Activated CD4-positive, alpha-beta T cell treated with anti-CD3 and anti-CD28 coated beads for 24 hours (primary cell): ENCODE results near the gene H1-8.
"Not testable (repeated sequence)": the region's sequence is repeated elsewhere in the genome, so short reads cannot be mapped to it uniquely, and the experiment has no call there.

Experiments used
- DNase-seq, 2 donors: peaks; one replicate each; pipeline ENCODE4 v3.0.0-alpha.2; 2020; ENCODE audit warnings: low read depth in 2 of 2

H1-8 gene

DNA sequence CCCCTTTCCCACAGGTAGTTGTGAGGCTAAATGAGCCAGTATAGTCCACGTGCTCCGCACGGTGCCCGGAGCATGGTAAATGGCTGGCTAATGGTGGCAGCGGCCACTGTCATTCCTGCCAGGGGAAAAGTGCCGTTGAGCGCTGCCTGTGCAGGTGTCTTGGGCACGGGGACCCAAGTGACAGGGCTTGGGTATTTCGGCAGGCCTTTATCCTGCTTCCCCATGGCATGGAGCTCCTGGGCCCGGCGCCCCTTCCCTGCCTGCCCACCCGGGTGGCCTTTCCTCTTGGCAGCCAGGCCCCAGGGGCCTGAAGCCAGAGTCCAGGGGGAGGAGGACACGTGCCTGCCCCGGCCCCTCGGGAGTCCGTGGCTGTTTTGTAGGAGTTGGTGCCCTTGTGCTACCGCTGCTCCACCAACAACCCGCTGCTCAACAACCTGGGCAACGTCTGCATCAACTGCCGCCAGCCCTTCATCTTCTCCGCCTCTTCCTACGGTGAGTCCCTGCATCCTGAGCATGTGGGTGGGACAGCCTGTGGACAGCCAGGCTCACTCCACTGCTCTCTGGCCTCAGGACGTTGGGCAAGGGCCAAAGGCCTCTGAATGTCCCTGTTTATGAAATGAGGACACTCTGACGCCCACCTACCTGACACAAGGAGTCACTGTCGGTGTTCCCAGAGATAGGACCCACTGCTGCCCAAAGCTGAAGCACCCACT lies 27.7 kb upstream of the H1-8 start:
- not testable (repeated sequence) for DNase-seq

DNA sequence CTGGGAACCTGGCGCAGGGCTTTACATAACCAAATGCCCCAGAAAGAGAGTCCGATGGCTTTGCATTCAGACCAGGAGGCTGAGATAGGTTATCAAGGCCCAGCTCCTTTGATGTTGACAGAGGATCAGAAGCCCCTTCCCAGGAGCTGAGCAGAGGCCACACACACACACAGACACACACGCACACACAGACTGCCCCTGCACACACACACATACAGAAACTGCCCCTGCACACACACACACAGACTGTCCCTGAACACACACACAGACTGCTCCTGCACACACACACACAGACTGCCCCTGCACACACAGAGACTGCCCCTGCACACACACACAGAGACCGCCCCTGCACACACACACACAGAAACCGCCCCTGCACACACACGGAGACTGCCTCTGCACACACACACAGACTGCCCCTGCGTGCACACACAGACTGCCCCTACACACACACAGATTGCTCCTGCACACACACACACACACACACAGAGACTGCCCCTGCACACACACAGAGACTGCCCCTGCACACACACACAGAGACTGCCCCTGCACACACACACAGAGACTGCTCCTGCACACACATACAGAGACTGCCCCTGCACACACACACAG lies 27.0 kb upstream of the H1-8 start:
- not testable (repeated sequence) for DNase-seq

DNA sequence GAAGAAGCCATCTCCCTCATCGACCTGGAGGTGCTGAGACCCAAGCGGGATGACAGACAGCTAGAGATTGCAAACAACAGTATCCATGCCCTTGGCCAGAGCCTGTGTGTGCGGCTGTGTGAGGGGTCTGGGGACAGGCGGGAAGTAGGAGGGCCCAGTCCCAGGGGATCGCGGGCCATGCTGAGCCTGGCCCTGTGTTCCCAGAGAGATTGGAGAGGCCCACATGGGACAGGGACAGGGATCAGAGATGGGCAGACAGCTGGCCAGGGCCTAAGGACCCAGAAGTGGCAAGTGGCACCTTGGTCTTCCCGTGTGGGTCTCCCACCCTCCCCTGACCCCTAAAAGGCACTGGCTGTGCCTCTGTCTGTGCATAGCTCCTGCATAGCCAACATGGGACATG lies 25.5 kb upstream of the H1-8 start:
- no peak for DNase-seq

DNA sequence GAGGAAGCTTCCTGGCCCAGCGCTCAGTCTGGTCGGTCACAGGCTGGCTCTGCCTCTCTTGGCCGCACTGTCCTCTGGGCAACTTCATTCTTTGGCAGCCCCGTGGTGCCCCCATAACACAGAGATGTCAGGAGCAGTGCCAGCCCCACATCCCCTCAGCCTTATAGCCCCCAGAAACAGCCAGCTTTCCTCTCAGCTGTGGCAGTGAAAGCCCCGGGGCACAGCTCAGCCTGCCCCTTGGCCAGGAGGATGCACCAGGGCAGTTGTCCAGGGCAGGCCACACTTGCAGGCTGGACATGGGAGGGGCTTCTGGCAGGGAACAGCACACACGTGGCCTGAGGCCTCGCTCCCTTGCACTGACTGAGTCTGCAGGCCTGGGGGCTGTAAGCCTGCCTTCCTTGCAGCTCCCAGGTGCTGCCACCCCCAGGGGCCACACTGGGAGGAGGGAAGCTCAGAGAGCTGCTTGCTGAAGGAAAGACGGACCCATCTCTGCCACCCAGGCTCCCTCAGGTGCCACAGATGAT lies 24.9 kb upstream of the H1-8 start:
- no peak for DNase-seq

DNA sequence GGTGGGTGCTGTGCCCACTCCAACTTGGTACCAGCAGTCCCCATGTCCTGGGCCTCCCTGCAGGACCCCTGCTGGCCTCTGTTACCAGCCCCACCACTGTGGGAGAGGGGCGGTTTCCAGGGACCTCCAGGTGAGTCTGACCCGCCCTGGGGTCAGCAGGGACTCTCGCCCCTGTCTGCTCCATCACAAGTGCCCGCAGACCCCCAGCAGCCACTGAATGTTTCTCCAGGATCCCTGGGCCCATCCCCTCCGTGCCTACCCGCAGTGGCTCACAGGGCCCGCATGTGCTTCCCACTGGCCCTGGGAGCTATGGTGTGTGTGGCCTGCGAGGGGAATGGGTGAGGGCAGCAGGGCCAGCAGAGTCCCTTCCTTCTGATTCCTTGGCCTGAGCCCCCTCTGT lies 24.4 kb upstream of the H1-8 start:
- DNase-seq = no peak

DNA sequence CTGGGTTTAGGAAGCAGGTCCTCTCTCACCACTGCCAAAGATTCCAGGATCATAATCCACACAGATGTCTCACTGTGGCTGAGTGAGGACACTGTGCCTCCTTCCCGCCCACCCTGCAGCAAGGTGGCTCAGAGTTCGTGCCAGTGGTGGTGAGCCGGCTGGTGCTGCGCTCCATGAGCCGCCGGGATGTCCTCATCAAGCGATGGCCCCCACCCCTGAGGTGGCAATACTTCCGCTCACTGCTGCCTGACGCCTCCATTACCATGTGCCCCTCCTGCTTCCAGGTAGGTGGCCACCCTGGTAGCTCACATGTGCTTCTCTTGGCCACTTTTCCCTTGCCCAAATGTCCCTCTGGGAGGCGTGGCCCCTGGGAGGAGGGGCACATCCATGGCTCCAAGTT lies 23.5 kb upstream of the H1-8 start:
- DNase-seq = no peak

DNA sequence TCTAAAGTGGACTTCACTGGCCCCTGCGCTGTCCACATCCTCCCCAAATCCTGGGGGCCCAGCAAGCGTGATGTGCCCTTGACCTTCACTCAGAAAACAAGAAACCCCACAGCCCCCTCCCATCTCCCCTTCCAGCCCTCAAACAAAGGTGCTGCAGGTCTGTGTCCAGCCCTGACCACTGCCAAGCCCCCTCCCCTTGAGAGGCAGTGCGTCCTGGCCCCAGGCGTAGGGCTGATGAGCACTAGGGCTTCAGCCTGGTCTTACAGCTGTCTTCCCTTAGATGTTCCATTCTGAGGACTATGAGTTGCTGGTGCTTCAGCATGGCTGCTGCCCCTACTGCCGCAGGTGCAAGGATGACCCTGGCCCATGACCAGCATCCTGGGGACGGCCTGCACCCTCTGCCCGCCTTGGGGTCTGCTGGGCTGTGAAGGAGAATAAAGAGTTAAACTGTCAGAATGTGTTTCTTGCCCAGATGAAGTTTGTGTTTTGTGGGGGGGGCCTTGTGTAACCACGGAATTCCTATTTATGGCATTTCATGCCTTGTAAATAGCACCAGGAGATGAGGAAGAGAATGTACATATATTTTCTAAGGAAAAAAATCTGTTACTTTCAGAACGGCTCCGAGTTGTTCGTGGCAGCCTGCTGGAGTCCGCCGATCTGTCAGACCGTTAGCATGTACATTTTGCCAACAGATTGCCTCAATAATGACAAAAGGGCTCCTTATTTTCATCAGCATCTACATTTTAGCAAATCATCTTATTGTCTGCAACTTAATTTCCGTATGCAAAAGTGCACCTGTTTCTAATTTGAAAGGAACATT lies 22.9 kb upstream of the H1-8 start:
- DNase-seq = no peak

DNA sequence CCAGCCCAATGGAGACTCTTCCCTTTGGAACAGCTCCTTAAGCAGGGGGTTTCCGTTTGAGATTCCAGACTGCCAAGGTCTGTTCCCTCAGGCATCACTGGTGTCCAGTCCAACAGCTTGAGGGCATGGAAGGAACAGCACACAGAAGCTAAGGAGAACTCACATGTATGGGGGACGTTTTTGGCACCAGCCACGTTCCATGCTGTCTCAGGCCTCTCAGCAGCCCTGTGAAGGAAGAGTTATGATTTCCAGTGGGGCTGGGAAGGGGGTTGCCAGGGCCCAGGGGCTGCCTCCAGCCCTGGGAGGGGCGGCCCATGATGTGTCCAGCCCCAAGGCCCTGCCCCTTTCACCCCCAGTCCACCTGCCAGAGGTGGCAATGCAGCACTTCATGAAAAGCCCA lies 22.0 kb upstream of the H1-8 start:
- no peak for DNase-seq

DNA sequence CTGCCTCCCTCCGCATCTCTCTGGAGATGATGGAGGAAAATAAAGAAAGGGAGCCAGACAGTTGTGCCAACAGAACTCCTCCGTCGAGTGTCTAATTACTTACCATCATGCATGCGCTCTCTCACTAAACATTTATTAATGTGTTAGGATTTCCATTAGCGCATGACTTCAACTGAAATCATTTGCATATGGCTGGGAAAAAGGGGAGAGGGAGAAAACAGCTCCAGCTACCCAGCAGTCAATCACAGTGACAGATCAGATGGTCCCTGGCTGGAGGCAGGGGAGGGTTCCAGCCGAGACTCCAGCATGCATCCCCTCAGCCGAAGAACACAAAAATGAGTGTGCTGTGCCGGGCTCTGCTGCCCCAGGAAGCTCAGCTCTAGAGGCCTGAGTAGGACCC lies 21.4 kb upstream of the H1-8 start:
- no peak for DNase-seq

DNA sequence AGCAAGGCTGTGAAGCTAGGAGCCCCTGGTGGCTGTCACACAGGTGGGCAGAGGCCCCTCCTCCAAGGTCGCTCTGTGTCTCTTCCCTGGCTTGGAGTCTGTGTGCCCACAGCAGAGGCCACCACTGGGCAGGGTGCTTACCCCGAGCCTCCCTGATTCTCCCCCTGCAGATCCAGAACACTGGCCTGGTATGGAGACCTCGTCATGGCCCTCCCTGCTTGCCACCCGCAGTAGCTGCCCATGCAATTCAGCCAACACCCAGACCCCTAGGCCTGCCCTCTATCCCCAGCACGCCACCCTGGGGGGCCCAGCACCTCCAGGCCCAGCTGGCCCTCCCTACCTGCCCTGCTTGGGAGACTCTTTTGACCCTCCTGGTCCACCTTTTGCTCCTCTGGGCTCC lies 20.0 kb upstream of the H1-8 start:
- DNase-seq = no peak

DNA sequence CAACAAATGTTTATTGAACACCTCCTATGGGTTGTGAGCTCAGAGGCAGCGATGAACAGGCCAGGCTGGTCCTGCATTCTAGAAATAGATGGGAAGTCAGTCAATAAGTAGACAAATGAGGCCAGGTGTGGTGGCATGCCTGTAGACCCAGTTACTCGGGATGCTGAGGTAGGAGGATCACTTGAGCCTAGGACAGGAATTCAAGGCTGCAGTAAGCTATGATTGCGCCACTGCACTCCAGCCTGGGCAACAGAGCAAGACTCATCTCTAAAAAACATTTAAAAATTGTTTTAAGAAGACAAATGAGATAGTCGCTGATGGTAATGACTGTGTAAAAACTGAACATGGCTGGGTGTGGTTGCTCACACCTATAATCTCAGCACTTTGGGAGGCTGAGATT lies 18.9 kb upstream of the H1-8 start:
- DNase-seq = no peak

DNA sequence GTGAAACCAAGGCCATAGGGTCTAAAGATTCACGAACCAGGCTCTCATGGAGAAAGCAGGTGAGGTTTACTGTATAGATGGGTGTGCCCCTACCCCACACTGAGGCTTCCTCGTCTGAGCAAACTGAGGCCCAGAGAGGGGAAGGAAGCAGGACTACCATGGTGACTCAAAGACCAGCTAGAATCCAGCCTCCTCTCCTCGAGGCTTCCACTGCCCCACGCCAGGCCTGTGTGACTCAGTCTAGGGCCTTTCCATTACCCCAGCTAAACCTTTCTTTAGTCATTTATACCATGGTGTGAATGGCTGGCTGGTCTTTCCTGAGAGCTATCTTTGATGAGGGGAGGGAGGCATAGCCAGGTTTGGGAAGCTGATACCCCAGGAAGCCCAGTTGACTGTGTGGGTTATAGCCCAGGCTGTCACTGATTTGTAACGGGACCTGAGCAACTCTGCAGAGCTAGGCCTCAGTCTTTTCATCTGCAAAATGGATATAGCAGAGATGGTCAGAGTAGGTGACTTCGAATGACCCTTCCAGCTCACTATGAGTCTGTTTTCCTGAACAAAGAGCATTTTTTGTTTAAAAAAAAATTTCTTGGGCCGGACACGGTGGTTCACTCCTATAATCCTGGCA lies 17.5 kb upstream of the H1-8 start:
- no peak for DNase-seq

DNA sequence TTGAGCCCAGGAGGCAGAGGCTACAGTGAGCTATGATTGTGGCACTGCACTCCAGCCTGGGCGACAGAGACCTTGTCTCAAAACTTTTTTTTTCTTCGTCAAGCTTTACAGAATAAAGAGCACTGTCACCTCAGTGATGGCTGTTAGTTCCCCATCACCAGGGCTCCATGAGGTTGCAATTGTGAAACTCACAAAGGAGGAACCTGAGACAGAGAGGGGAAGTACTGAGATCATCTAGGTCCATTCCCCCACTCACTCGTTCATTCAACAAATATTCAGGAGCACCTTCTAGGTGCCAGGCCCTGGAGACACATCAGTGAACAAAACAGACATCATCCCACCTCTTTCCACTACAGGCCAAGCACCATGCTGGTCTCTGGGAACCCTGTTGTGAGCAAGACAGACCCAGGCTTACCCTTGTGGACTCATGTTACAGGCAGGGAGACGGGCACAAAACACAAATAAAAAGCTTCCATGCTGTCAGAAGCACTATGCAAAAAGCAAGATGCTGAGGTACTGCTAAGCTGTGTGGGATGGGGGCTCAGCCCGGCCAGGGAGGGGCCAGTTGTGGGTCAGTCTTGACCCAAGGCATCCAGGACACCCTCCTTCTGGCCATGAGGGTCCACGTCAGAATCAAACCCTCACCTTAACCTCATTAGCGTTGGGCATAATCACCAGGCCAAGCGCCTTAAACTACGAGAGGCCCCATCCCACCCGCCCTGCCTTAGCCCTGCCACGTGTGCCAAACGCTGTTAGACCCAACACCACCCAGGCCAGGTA lies 16.7 kb upstream of the H1-8 start:
- no peak for DNase-seq

DNA sequence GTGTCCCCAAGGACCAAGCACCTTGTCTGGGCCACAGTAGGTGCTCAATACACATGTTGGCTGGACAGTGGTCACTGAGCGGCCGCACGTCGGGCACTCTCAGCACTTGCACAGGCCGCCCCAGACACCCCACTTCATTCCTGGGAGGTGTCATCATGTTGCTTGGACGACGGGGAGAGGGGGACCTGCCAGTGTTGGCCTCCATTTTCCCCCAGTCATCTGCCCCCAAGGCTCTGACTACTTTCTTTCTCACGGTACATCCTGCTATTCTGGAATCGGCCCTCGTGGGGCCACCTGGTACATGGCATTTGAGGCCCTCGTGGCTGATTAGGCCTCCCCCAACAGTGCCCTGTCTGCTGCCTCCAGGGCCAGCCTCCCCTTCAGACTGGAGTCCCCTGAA lies 15.7 kb upstream of the H1-8 start:
- DNase-seq = no peak

DNA sequence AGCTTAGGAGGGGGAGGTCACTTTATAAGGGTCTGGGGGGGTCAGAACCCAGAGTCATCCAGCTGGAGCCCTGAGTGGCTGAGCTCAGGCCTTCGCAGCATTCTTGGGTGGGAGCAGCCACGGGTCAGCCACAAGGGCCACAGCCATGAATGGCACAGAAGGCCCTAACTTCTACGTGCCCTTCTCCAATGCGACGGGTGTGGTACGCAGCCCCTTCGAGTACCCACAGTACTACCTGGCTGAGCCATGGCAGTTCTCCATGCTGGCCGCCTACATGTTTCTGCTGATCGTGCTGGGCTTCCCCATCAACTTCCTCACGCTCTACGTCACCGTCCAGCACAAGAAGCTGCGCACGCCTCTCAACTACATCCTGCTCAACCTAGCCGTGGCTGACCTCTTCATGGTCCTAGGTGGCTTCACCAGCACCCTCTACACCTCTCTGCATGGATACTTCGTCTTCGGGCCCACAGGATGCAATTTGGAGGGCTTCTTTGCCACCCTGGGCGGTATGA lies 14.3 kb upstream of the H1-8 start, which contains the start of gene RHO:
Gene RHO (plus strand): TSS at position 51 of the 512 bp plus-strand sequence. CDS start 95 bp downstream, at position 146.
- no peak for DNase-seq

DNA sequence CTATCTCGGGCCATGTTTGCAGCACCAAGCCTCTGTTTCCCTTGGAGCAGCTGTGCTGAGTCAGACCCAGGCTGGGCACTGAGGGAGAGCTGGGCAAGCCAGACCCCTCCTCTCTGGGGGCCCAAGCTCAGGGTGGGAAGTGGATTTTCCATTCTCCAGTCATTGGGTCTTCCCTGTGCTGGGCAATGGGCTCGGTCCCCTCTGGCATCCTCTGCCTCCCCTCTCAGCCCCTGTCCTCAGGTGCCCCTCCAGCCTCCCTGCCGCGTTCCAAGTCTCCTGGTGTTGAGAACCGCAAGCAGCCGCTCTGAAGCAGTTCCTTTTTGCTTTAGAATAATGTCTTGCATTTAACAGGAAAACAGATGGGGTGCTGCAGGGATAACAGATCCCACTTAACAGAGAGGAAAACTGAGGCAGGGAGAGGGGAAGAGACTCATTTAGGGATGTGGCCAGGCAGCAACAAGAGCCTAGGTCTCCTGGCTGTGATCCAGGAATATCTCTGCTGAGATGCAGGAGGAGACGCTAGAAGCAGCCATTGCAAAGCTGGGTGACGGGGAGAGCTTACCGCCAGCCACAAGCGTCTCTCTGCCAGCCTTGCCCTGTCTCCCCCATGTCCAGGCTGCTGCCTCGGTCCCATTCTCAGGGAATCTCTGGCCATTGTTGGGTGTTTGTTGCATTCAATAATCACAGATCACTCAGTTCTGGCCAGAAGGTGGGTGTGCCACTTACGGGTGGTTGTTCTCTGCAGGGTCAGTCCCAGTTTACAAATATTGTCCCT lies 13.4 kb upstream of the H1-8 start:
- no peak for DNase-seq

DNA sequence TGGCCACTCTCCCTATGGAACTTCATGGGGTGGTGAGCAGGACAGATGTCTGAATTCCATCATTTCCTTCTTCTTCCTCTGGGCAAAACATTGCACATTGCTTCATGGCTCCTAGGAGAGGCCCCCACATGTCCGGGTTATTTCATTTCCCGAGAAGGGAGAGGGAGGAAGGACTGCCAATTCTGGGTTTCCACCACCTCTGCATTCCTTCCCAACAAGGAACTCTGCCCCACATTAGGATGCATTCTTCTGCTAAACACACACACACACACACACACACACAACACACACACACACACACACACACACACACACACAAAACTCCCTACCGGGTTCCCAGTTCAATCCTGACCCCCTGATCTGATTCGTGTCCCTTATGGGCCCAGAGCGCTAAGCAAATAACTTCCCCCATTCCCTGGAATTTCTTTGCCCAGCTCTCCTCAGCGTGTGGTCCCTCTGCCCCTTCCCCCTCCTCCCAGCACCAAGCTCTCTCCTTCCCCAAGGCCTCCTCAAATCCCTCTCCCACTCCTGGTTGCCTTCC lies 12.7 kb upstream of the H1-8 start:
- DNase-seq = no peak

DNA sequence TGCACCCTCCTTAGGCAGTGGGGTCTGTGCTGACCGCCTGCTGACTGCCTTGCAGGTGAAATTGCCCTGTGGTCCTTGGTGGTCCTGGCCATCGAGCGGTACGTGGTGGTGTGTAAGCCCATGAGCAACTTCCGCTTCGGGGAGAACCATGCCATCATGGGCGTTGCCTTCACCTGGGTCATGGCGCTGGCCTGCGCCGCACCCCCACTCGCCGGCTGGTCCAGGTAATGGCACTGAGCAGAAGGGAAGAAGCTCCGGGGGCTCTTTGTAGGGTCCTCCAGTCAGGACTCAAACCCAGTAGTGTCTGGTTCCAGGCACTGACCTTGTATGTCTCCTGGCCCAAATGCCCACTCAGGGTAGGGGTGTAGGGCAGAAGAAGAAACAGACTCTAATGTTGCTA lies 12.2 kb upstream of the H1-8 start:
- no peak for DNase-seq

DNA sequence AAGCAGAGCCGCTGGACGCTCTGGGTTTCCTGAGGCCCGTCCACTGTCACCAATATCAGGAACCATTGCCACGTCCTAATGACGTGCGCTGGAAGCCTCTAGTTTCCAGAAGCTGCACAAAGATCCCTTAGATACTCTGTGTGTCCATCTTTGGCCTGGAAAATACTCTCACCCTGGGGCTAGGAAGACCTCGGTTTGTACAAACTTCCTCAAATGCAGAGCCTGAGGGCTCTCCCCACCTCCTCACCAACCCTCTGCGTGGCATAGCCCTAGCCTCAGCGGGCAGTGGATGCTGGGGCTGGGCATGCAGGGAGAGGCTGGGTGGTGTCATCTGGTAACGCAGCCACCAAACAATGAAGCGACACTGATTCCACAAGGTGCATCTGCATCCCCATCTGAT lies 11.3 kb upstream of the H1-8 start:
- DNase-seq = no peak

DNA sequence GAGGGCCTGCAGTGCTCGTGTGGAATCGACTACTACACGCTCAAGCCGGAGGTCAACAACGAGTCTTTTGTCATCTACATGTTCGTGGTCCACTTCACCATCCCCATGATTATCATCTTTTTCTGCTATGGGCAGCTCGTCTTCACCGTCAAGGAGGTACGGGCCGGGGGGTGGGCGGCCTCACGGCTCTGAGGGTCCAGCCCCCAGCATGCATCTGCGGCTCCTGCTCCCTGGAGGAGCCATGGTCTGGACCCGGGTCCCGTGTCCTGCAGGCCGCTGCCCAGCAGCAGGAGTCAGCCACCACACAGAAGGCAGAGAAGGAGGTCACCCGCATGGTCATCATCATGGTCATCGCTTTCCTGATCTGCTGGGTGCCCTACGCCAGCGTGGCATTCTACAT lies 10.7 kb upstream of the H1-8 start:
- DNase-seq = no peak
